HepG2 (cell line): ENCODE measurements around the gene PHKG1. TPM values are rescaled to one million over a fixed set of nuclear protein-coding genes. Genes with fewer than 3 reads are reported as not detected.

Experiments
- ARNTL ChIP-seq: sonication (generic); formaldehyde crosslinking; IDR thresholded peaks from 2 replicates; pipeline ENCODE4 v1.4.0; 2020; ENCODE audit warnings: mild to moderate bottlenecking, missing genetic modification reagents
- ATM ChIP-seq: fragments of 450-650 bp; IDR thresholded peaks from 2 replicates; pipeline ENCODE4 v1.7.1; 2017; ENCODE audit warnings: mild to moderate bottlenecking, borderline replicate concordance
- BRCA1 ChIP-seq: sonication (generic); formaldehyde crosslinking; IDR thresholded peaks from 2 replicates; pipeline ENCODE4 v1.4.0; 2020; ENCODE audit warnings: missing genetic modification reagents
- CREB1 ChIP-seq, 2 experiments: fragments of 450-650 bp in 1 of 2; IDR thresholded peaks; 2 replicates each; pipeline ENCODE4 v1.6.1; 2016 to 2017; ENCODE audit warnings: control low read depth in 1 of 2, mild to moderate bottlenecking in 1 of 2, missing compliant biosample characterization in 1 of 2, missing genetic modification characterization in 1 of 2
- FOXK1 ChIP-seq: sonication (generic); formaldehyde crosslinking; IDR thresholded peaks from 2 replicates; pipeline ENCODE4 v1.4.0; 2020; ENCODE audit warnings: low read depth, missing genetic modification reagents, borderline replicate concordance
- GFI1 ChIP-seq: sonication (generic); formaldehyde crosslinking; IDR thresholded peaks from 2 replicates; pipeline ENCODE4 v1.5.0; 2020; ENCODE audit warnings: missing genetic modification reagents, mild to moderate bottlenecking, borderline replicate concordance
- HMGXB4 ChIP-seq, 2 experiments: sonication (generic) in 1 of 2; formaldehyde crosslinking in 1 of 2; IDR thresholded peaks; 2 replicates each; pipeline versions ENCODE4 v1.4.0 to v1.6.1; 2018 to 2020; ENCODE audit warnings: missing genetic modification reagents in 2 of 2, borderline replicate concordance in 1 of 2, low read depth in 1 of 2, mild to moderate bottlenecking in 1 of 2, missing biosample characterization in 1 of 2
- MYPOP ChIP-seq: sonication (generic); formaldehyde crosslinking; IDR thresholded peaks from 2 replicates; pipeline ENCODE4 v1.8.1; 2023; ENCODE audit warnings: mild to moderate bottlenecking, moderate library complexity, missing genetic modification reagents
- POLR2AphosphoS5 ChIP-seq: IDR thresholded peaks from 2 replicates; pipeline ENCODE4 v1.6.1; 2012; ENCODE audit warnings: low read depth, low read length
- PREB ChIP-seq: sonication (generic); formaldehyde crosslinking; IDR thresholded peaks from 2 replicates; pipeline ENCODE4 v1.4.0; 2020; ENCODE audit warnings: missing genetic modification reagents
- ZNF407 ChIP-seq: sonication (generic); formaldehyde crosslinking; IDR thresholded peaks from one replicate; pipeline ENCODE4 v1.5.1; 2020; ENCODE audit warnings: mild to moderate bottlenecking, missing genetic modification reagents; ENCODE audit errors: not compliant biosample characterization
- ZNF441 ChIP-seq: sonication (generic); formaldehyde crosslinking; IDR thresholded peaks from 2 replicates; pipeline ENCODE4 v1.7.0; 2021; ENCODE audit warnings: missing genetic modification reagents, borderline replicate concordance
- ZNF460 ChIP-seq: sonication (generic); formaldehyde crosslinking; IDR thresholded peaks from 2 replicates; pipeline ENCODE4 v1.5.1; 2020; ENCODE audit warnings: missing genetic modification reagents, mild to moderate bottlenecking, borderline replicate concordance
- ZNF777 ChIP-seq: sonication (generic); formaldehyde crosslinking; IDR thresholded peaks from 2 replicates; pipeline ENCODE4 v1.4.0; 2020; ENCODE audit warnings: missing genetic modification reagents
- ZSCAN12 ChIP-seq: sonication (generic); formaldehyde crosslinking; IDR thresholded peaks from 2 replicates; pipeline ENCODE4 v1.9.0; 2021; ENCODE audit warnings: mild to moderate bottlenecking, missing genetic modification reagents
- polyA plus RNA-seq, 8 experiments: library from polyadenylated mRNA; depleted of rRNA in 3 of 8; stranded (reverse) in 7 of 8; unstranded in 1 of 8; fragments of >200 nt; fragmentation: Illumina TruSeq in 4 of 8; extraction: Trizol in 4 of 8; gene quantifications; 2 replicates each; pipeline versions ENCODE4 v1.2.1 to v1.2.3, GENCODE V29; 2011 to 2016; ENCODE audit warnings: low read depth in 4 of 8, missing spikeins in 1 of 8, mixed read lengths in 1 of 8; ENCODE audit not compliant: insufficient read depth in 1 of 8
- total RNA-seq, 5 experiments: library from RNA; depleted of rRNA; stranded (reverse); fragments of >200 nt; fragmentation: Illumina TruSeq; extraction: Trizol; gene quantifications; 2 replicates each; pipeline ENCODE4 v1.2.3, GENCODE V29; 2016; ENCODE audit warnings: low read depth in 1 of 5

The PHKG1 gene
- total and polyA plus RNA-seq, 2 of the 13 experiments (the other 11 are each of a cell fraction or from before 2014, with no cell fraction given), result 0.44 to 0.71 TPM

GRCh38 chr7:56051339-56052191, 41.2 kb downstream of the PHKG1 start, which contains the start of the genes CCT6A and PSPH (continued):
- TF ChIP-seq ZNF407, result peak; percentile 91
- no peak for TF ChIP-seq PREB
- peak; percentile 29; the same call in 1 of the 2 replicates for TF ChIP-seq ARNTL (CRISPR knock-in tag)
- 0 out of 2 replicates have a peak, but pooled peaks have one; percentile 21 for TF ChIP-seq FOXK1 (CRISPR knock-in tag)
- TF ChIP-seq ZNF460 (CRISPR knock-in tag), result peak; percentile 49; the same call in 1 of the 2 replicates
- TF ChIP-seq HMGXB4 (CRISPR knock-in tag; IDR thresholded peaks at IDR 0.05; ENCODE audit: borderline replicate concordance in 1 of 2, low read depth in 1 of 2), result peak; percentile 26 to 69; a peak in 3 of 4 replicates
- TF ChIP-seq ZNF777 (CRISPR knock-in tag), result peak; percentile 94
- peak; percentile 76 for TF ChIP-seq POLR2AphosphoS5
- TF ChIP-seq GFI1 (CRISPR knock-in tag), result peak; percentile 87
- peak; percentile 87 for TF ChIP-seq CREB1 (IDR thresholded peaks at IDR 0.05)
- TF ChIP-seq CREB1 (CRISPR knock-in tag; IDR thresholded peaks at IDR 0.05), result peak; percentile 77
- no peak for TF ChIP-seq ATM
- peak; percentile 73; the same call in 1 of the 2 replicates for TF ChIP-seq MYPOP
- TF ChIP-seq ZNF441 (CRISPR knock-in tag), result peak; percentile 66; the same call in 1 of the 2 replicates
- TF ChIP-seq BRCA1, result no peak
- TF ChIP-seq ZSCAN12 (CRISPR knock-in tag), result no peak
